ENCODE results near the gene SRM. TPM values are rescaled to one million over a fixed set of nuclear protein-coding genes. Genes with fewer than 3 reads are reported as not detected.

Gene SRM
- 91.6 and 110 TPM in 2 replicates for total RNA-seq

DNA sequence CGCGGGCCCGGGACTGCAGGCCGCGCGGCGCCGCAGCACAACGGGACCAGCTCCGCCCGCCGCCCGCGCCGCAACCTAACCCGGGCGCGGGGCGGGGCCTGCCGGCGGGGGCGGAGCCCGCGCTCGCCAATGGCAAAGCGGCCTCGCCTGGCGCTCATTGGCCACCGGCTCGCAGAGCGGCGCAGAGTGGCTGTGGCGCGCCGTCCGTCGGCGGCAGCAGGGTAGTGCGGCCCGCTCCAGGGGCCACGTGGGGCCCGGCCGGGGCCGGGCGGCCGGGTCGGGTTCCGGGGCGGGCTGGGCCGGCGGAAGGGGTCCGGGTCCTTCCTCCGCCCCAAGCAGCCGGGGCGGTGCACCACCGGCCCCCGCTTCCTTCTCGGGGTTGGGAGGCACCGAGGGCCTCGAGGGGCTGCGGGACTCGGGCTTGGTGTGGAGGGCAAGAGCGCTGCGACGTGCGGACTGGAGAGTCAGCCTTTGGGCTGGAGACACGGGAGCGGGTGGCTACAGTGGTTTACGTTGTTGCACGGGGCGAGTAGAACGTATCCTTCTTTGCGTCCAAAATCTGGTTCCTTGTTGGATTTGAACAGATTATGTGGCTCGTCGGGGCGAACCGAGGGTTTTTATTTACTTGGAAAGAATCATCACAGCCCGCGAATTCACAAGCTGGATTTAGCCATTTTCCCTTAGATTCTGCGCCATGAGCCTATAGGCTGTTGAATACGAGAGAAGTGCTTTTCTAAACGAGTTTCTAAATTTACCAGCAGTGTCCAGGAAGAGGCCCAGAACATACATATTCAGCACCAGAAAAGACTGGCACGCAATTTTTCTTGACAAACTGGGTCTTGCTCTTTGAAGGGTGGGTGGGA, at the start of gene SRM:
Gene SRM (minus strand): TSS at position 51 of the 863 bp plus-strand sequence. CDS start 75 bp downstream, outside the sequence.

DNA sequence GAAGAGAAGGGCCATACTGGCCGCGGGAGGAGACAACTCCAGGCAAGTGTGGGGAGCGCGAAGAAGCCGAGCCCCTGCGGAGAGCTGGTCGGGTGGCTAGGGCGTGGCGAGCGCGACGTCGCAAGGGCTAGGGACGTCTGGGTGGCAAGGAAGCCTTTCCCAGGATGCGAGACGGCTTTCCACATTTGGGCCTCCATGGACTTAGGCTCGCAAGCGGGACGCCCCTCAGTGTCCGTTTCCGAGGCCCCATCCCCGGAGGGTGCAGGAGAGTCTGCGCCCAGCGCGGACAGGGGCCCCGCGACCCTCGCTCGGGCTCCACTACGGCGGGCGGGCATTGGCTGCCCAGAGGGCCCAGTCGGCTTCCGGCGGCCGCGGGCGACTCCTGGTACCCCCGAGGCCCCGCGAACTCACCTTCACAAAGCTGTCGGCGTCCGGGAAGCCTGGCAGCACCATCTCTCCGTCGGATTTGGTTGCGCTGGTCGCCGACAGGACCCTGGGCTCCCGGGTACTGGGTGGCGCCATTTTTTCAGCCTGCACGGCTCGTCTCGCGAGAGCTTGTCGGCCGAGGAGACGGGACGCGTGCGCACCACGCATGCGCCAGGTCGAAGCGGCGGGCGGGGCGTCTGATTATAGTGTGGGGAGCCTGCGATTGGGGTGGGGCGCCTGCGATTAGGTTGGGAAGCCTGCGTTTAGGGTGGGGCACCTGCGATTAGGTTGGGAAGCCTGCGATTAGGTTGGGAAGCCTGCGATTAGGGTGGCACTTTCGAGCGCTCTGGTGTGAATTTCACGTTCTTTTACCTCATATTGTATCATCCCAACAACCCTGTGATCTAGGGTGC, 39.7 kb upstream of the SRM start, which contains the start of gene EXOSC10:
Gene EXOSC10 (minus strand): TSS at position 560 of the 839 bp plus-strand sequence. CDS start 38 bp downstream, at position 522.

DNA sequence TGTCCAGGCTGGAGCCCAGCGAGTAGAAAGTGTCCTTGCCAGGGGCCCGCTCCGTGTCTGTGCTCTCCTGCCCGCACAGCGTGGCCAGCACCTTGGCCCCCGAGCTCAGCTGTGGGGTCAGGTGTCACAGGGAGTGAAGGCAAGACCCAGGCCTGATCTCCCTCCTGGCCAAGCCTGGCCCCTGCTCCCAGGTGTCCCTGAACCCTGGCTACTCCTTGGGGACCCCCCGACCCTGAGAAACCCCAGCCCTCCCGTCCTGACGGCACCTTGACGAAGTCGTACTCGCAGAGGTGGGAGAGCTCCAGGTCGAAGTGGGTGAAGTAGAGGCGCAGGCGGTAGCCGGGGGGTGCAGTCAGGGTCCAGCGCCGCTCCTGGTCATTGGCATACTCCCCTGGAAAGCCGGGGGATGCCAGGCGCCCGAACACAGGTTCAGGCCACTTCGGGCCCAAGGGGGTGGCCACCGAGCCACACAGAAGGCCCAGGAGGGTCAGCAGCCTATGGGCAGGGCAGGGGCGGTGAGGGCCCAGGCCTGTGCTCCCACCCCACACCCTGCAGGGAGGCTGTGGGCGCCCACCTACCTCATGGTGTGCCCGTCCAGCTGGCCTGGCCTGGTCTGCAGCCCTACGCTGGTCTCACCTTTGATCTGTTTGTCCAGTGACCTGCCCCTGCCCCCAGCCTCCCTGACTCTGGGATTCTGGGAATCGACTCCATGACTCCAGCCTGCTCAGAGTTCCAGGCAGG, 13.0 kb downstream of the SRM start, which contains the start of gene MASP2:
Gene MASP2 (minus strand): TSS at position 615 of the 741 bp plus-strand sequence. CDS start 32 bp downstream, at position 583.

GRCh38 chr1:11012260-11013159, 47.3 kb downstream of the SRM start, which contains the start of gene TARDBP:
TSS of gene TARDBP (plus strand) at chr1:11012654. CDS start at chr1:11013728, 1,074 bp downstream.

Other genes with a start within 250 kb of the SRM start
- gene TARDBP, start 47.4 kb downstream of the SRM start, total RNA-seq = 31.5 and 35.5 TPM in 2 replicates
- gene MASP2, start 12.8 kb downstream of the SRM start, total RNA-seq = not detected in 2 replicates
- 54.9 and 59.3 TPM in 2 replicates for gene EXOSC10, start 39.9 kb upstream of the SRM start, total RNA-seq
- gene ANGPTL7, start 129.3 kb upstream of the SRM start, total RNA-seq = not detected in 2 replicates
- 25.4 and 29.9 TPM in 2 replicates for gene MTOR, start 202.5 kb upstream of the SRM start, total RNA-seq
- gene UBIAD1, start 213.2 kb upstream of the SRM start, total RNA-seq = 11.6 TPM in 2 replicates